HL-60 (cell line): ENCODE results near the gene SVIL.

Experiments used
- DNase-seq, 2 experiments: peaks; one replicate each; pipeline ENCODE4 v3.0.0-alpha.2; 2010 to 2020; ENCODE audit warnings: low read depth in 1 of 2, low spot score in 1 of 2
- H3K27ac ChIP-seq: fragments of 250-450 bp; sonication (Bioruptor Pico); replicated peaks from 2 replicates; pipeline ENCODE4 v1.5.1; 2020; ENCODE audit warnings: mild to moderate bottlenecking, moderate library complexity
- H3K27me3 ChIP-seq: fragments of 250-450 bp; sonication (Bioruptor Pico); 2 replicates; pipeline ENCODE4 v1.5.1; 2021; ENCODE audit warnings: mild to moderate bottlenecking, moderate library complexity; ENCODE audit not compliant: insufficient read depth, poor library complexity, severe bottlenecking
- H3K4me3 ChIP-seq: replicated peaks from 2 replicates; pipeline ENCODE4 v1.5.1; 2011; ENCODE audit warnings: mild to moderate bottlenecking, control low read depth, low read length; ENCODE audit not compliant: insufficient read depth
- CTCF ChIP-seq: IDR thresholded peaks from one replicate; pipeline ENCODE4 v1.5.1; 2011; ENCODE audit warnings: low read length, control low read depth, inconsistent platforms; ENCODE audit not compliant: insufficient read depth
- GABPA ChIP-seq: IDR thresholded peaks from 2 replicates; pipeline ENCODE4 v1.6.1; 2012; ENCODE audit warnings: low read depth
- POLR2AphosphoS5 ChIP-seq: IDR thresholded peaks from 2 replicates; pipeline ENCODE4 v1.6.1; 2012; ENCODE audit warnings: low read depth
- REST ChIP-seq: IDR thresholded peaks from 2 replicates; pipeline ENCODE4 v1.6.1; 2012; ENCODE audit warnings: low read depth; ENCODE audit not compliant: insufficient replicate concordance
- SPI1 ChIP-seq: IDR thresholded peaks from 2 replicates; pipeline ENCODE4 v1.6.1; 2012; ENCODE audit warnings: low read depth, mild to moderate bottlenecking, borderline replicate concordance

Gene SVIL

GRCh38 chr10:29667191-29667590 is 32.4 kb upstream of the SVIL start:
- Histone ChIP-seq H3K4me3 (no peak overlapping the region), H3K27me3 (no peaks in the 10 kb centered on the region), H3K27ac (no peak overlapping the region)
- no peak for DNase-seq
- TF ChIP-seq GABPA (no peak), POLR2AphosphoS5 (no peak), REST (no peak), CTCF (no peak), SPI1 (no peak)

- no peak for DNase-seq
- Histone ChIP-seq H3K4me3 (no peak overlapping the region), H3K27me3 (no peaks in the 10 kb centered on the region), H3K27ac (no peak overlapping the region)
- no peak for TF ChIP-seq REST
- TF ChIP-seq GABPA: no peak
- TF ChIP-seq POLR2AphosphoS5: no peak
- TF ChIP-seq CTCF: no peak
- TF ChIP-seq SPI1: no peak
These were observed 31.4 kb upstream of the SVIL start for GRCh38 chr10:29666201-29666600.

GRCh38 chr10:29663718-29664117 is 28.9 kb upstream of the SVIL start:
- no peak overlapping the region for H3K4me3 ChIP-seq
- H3K27me3 ChIP-seq: no peaks in the 10 kb centered on the region
- DNase-seq: no peak
- TF ChIP-seq CTCF (no peak), SPI1 (no peak), REST (no peak), GABPA (no peak), POLR2AphosphoS5 (no peak)
- no peak overlapping the region for H3K27ac ChIP-seq
